ENCODE measurements around the gene PLEKHD1.

PLEKHD1 gene

DNA sequence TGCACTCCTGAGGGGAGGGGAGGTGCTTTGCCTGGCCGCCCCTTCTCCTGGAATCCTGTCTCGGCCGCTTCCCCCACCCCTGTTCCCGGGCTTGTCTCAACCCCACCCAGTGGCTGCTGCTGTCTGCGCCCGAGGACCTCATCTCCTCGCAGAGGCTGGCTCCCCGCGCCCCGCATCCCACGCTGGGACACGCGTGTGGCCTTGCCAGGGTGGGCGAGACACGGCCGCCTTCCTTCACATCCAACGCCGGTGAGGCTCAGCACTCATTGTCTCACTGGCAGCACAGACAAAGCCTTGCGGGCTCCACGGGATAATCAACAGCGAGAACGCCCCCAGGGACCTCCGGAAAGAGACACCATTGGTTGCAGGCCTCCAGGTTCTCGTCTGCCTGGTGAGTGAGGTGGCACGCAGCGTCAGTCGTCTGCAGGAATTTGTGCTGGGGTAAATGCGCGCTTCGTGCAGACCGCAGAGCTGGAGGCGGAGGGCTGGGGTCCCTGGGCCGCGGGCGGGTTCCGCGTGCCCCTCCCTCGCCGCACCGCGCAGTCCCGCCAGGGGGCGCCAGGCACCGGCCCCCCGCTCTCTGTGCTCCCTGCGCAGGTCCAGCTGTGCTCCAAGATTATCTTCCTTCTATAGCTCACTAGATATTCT lies 63.3 kb downstream of the PLEKHD1 start:
- no peak for DNase-seq (ENCODE audit: low spot score)

DNA sequence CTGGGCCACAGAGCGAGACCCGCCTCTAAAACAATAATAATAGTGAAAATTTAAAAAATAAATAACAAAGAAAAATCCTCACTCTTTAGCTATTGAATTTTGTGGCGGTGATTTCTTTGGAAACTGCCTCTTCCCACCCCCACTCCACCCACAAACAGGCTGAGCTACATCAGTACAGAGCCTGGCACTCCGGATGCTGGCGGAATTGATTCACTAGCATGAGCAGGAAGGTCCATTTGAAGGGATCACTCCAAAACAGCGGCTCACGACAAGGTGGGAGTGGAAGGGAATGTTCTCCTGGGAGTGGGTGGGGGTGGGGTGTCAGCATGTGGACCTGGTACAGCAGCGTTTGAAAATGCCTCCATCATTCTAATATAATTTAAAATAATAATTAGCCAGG lies 64.0 kb downstream of the PLEKHD1 start:
- DNase-seq (ENCODE audit: low spot score) = no peak

DNA sequence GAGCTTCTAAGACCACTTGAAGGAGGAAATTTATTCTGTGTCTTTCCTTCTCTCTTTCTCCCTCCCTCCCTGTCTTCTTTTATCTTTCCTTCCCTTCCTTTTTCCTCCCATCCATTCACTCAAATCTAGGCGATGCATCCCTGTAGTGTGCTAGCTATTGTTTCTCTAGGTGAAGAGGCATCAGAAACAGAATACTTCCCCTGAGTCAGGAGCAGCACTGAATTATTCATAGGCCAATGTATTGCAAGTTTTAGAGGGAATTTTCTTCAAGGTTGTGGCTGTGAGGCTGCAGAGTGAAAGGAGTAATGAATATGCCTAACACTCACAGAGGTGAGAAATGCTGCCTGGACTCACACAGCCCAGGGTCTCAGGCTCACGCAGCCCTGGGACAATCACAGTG lies 67.0 kb downstream of the PLEKHD1 start:
- DNase-seq (ENCODE audit: low spot score) = no peak

DNA sequence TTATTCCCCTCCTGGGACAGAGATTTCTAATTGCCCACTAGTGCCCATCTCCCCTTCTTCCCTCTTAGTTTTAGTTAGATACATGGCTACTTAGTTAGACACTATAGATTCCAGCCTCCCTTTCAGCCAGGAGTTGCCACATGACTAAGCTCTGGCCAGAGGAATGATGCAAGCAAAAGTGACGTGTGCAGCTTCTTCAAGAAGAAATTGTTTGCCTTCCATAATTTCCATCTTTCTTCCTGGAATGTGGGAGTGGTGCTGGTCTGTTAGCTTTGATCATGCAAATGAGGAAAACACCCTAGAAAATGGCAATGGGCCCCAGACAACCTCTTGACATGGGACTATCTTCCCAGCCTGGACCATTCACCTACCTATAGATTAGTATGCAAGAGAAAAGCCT lies 68.7 kb downstream of the PLEKHD1 start:
- no peak for DNase-seq (ENCODE audit: low spot score)

DNA sequence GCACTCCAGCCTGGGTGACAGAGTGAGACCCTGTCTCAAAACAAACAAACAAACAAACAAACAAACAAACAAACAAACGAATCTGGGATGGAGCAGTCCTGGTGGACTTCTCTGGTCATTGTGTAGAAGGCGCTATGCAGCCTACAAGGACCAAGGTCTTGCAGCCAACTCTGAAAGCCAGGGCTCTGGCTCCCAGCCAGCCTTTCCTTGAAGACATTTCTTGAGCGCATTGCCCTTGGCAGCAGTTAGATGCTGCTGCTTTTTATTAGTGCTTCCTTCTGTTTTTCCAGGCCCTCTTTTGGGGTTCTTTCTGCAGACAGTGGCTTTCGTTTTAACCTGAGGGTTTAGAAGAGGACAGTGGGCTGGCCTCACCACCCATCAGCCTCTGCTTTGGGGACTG lies 70.0 kb downstream of the PLEKHD1 start:
- DNase-seq (ENCODE audit: low spot score) = no peak

DNA sequence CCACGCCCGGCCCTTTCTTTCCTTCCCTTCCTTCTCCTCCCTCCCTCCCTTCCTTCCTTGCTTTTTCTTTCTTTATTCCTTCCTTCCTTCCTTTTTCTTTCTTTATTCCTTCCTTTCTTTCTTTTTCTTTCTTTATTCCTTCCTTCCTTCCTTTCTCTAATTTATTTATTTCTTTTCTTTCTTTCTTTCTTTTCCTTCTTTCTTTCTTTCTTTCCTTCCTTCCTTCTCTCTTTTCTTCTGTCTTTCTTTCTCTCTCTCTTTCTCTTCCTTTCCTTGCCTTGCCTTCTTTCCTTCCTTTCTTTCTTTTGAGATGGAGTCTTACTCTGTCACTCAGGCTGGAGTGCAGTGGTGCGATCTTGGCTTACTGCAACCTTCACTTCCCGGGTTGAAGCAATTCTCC lies 74.2 kb downstream of the PLEKHD1 start:
- no peak for DNase-seq (ENCODE audit: low spot score)

DNA sequence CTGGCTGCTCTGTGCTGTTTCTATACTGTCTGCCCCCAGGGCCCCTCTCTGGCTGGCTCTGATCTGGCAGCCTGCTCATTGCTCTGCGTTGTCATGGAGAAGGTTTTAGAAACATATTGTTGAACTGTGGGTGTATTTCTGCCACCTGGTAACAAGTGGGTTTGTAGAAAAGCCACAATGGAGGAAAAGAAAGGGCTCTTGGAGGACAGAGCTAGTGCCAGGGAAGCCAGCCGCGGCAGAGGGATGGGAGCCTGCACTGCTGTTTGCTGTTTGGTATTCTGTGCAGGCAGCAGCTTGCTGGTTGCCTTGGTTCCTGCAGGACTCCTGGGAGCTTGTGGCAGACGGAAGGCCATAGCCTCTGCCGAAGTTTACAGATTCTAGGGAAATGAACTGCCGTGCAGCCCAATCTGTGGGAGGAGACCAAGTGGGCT lies 75.1 kb downstream of the PLEKHD1 start:
- no peak for DNase-seq (ENCODE audit: low spot score)

DNA sequence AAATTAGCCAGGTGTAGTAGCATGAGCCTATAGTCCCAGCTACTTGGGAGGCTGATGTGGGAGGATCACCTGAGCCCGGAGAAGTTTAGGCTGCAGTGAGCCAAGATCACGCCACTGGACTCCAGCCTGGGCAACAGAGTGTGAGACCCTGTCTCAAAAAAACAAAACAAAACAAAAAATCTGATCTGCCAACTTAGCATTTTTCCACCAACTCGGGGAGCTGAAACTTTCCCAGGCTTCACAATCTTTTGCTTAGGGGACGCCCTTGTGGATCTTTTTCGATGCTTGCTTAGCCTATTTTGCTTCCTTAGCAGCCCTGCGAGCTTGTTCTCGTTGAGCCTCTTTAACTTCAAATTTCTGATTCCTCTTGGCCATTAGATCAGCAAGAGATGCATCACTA lies 76.3 kb downstream of the PLEKHD1 start:
- DNase-seq (ENCODE audit: low spot score) = no peak

DNA sequence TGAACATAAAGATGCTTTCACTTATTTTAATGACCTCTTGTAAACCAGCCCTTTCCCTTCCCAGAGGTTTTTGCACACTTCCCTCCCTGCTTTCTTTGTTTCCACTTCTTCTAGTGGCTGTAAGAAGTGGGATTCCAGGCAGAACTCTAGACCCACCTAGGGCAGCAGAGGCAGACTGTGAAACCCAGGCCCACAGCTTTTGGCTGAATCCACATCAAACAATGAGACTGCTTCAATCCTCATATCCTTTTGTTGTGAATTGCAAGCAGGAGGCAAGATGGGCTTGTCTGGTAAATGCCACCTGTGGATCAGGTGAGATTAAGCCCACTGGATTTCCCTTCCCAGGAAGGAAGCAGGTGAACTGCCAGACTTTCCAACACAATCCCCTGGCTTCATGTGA lies 77.4 kb downstream of the PLEKHD1 start:
- no peak for DNase-seq (ENCODE audit: low spot score)

DNA sequence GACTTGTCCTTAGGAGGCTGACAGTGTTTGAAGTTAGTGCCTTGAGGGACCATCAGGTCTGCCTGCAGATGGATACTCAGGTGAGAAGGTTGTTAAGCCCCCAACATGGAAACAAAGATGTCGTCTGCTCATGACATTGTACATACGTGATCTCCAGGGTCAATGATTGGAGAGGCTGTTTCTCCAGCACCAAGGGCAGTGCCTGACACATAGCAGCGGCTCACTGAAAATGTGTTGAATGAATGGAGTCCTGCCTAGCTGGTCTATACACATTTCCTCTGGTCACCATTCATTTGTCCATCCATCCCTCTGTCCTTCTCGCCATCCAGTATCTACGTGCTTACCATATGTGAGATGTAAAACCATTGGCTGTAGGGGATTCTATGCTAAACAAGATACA lies 83.0 kb downstream of the PLEKHD1 start:
- DNase-seq (ENCODE audit: low spot score) = no peak

DNA sequence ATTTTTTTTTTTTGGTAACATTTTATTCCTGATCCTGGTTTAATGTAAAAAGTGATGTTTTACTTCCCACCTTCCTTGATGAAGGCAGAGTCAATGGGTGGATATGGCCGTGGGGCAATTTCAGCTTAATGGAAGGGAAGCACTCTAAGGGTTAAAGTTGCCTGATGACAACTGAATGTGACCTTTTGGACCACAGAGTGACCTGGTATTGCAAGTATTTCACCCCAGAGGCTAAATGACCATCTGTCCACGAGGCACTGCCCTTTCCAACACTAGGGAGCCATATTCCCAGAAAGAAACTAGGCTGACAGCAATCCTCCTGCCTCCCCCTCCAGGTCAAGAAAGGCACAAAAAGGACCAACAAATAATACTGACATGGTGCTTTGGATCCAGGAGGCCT lies 85.3 kb downstream of the PLEKHD1 start:
- DNase-seq (ENCODE audit: low spot score) = no peak

DNA sequence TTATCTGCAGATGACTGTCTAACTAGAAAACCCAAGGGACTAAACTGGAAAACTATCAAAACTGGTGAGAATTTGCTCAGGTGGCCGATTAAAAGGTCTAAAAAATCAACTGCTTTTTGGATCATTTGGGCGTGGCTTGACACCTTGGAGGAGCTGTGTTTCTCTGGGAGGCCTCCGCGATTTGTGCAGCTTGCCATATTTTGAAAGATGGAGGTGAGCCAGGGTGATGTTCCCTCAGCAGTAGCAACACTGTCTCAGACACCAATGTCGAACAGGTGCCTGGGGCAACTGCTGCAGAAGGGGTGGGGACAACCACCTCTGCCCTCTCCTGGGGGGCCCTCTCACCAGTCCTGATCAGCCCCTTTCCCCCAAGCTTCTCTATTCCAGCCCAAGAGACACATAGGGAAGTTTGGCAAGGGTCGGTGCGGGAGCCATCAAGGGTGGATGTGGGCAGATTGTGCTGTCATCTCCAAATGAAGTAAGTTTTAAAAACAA lies 86.4 kb downstream of the PLEKHD1 start:
- DNase-seq (ENCODE audit: low spot score) = no peak

DNA sequence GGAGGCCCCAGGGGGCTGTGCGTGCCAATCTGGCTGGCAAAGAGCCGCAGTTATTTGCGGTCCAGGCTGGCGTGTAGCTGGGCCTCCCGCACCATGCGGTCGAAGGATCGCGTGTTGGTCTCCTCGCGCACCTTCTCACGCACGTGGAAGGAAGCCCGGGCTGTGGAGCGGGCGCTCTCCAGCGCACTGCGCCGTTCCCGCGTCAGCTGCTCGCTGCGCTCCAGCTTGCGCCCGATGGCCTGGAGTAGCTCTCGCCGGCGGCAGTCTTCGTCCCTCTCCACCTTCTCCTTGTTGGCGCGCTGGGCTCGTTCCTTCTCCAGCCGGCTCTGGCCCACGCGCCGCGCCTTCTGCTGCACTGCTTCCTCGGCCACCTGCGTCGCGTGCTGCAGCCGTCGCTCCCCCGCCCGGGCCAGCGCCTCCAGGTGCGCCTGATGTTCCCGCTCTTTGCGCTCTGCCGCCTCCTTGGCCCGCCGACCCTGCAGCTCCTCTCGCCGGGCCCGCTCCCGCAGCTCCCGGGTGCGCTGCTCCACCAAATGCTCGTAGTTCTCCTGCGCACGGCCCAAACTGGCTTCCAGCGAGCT lies 87.0 kb downstream of the PLEKHD1 start:
- DNase-seq (ENCODE audit: low spot score) = no peak

DNA sequence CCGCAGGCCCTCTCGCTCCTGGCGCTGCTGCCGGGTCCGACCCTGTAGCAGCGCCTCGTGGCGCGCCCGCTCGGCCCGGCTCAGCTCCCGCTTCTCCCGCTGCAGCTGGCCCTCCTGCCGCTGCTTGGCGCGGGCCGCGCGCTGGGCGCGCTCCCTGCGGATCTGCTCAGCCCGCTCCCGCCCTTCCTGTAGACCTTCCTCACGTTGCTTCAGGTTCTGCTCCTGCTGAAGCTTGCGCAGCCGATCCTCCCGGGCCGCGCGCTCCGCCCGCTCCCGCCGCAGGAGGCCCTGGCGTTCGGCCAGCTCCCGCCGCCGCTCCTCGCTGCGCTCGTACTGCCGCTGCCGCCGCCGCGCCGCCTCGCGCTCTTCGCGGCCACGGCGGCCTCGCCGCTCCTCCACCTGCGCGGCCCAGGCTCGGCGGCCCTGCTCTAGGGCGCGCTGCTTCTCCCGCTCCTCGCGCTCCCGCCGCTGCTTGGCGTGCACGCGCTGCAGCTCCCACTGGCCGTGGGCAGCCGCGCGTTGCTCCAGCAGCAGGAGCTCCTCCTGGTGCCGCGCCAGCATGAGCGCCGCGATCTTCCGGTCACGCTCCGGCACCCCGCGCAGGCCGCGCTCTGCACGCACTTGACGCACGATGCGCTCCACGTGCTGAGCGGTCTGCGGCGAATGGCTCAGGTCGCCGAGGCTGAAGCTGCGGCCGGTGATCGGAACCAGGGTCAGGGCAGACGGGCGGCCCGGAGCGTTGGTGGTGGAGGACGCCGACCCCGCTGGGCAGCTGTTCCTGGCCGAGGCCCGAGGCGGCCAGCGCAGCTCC lies 87.7 kb downstream of the PLEKHD1 start:
- no peak for DNase-seq (ENCODE audit: low spot score)

DNA sequence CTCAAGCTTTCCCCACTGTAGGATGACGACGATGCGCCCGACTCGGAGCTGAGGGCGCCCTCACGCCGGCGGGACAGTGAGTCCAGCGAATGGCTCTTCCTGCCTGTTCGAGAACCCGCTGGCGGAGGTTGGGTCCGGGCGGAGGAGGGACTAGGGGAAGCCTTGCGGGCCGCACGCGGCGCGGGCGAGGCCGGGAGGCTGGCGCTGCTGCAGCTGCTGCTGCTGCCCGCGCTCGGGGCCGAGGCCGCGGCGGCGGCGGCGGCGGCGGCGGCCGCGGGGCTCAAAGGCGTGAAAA lies 88.3 kb downstream of the PLEKHD1 start:
- no peak for DNase-seq (ENCODE audit: low spot score)

DNA sequence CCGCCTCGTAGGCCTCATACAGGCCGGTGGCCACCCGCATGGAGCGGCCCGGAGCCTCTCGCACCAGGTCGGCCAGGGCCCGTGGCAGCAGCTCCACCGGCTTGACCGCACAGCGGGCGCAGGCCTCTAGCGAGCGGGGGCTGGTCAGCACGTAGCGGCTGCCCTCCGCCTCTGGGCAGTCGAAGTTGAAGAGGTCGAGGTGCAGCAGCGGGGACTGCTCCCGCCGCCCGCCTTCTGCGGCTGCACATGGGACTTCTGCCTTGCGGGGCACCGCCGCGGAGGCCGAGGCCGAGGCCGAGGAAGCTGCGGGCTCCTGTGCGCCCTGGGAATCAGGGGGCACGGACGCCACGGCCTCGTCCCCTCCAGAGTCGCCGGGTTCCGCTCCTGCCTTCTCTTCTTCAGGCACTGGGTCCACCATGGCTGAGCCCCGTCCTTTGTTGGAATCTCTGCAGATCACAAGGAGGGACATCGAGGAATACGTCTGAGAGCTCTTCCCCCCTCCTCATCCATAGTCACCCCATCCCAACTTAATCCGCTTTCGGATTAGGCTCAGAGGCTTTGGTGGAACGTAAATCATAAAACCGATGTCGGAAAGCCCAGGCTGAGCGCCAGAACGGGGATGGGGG lies 88.8 kb downstream of the PLEKHD1 start:
- no peak for DNase-seq (ENCODE audit: low spot score)

DNA sequence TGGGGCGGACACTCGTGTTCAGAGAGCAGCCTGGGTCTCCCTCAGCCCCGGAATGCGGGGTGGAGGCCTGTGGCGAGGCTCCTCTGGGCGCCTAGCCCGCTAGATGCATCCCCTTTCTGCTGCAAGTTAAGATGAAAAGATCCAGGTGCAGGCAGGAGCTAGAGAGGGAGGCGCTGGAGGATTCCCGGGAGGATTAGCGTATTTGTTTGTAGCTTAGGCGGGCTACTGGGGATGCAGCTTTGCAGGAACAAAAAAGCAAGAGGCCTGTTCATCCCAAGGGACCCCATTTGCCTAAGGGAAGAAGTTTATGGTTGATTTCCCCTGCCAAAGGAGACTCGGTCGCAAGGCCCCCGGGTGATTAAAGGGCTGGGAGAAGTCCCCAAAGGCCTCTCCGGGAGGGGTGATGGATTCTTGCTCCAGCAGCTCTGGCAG lies 89.3 kb downstream of the PLEKHD1 start:
- no peak for DNase-seq (ENCODE audit: low spot score)

DNA sequence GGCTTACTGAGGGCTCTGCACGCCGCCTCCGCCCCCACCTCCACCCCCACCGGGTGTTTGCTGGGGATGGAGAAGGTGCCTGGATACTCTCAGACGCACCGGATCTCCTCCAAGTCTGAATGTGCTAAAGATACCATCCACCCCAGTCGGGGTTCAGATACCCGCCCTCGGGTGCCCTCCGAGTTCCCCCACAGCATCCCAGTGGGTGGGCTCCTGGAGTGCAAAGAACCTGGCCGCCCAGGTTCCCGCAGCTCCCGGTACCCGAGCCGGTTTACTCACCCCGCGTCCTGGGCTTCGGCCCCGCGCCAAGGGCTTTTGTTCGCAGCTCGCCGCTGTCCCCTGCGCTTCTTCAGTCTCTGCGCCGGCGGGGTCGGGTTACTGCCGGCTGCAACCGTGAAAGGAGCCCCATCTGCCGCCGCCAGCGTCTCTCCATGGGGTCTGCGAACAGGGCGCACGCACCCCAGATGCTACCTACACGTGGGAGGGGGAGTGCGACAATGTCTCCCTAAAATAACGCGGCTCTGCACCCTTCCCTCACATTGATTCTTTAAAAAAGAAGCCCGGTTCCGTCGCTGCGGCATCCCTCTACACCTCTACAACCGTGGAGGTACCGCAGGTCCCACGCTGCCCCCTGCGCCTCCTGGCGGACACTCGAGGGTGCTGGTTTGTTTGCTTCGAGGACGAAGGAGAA lies 89.9 kb downstream of the PLEKHD1 start, which contains the start of gene CCDC177:
Gene CCDC177, minus strand, starts transcription at position 609 of the 691 bp plus-strand sequence. CDS start 1,249 bp downstream, outside the sequence.
- peak; percentile 75 for DNase-seq (ENCODE audit: low spot score)

DNA sequence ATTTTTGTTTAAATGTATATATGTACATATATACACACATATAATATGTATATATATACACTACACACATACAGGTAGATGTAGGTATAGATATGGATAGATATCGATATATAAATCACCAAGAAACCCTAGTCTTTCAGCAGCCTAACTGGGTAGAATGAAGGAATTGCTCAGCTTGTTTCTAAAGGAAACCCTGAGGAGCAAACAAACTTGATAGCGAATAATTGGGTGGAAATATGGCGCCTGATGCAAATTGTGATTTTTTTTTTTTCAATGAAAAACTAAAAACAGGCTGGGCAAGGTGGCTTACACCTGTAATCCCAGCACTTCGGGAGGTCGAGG lies 90.4 kb downstream of the PLEKHD1 start:
- no peak for DNase-seq (ENCODE audit: low spot score)

DNA sequence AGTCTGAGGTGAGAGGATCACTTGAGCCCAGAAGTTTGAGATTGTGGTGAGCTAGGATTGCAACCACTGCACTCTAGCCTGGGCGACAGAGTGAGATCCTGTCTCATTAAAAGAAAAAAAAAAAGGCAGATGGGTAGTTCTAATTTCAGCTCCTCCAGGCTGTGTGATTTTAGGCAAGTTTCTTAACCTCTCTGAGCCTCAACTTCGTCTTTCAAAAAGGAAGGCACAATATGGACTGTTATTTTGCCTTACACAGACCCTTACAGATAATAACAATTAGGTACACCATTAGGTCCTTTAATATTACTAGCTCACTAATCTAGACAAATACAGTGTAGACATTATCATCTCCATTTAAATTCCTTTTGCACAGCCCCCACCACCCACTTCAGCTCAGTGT lies 94.9 kb downstream of the PLEKHD1 start:
- no peak for DNase-seq (ENCODE audit: low spot score)

DNA sequence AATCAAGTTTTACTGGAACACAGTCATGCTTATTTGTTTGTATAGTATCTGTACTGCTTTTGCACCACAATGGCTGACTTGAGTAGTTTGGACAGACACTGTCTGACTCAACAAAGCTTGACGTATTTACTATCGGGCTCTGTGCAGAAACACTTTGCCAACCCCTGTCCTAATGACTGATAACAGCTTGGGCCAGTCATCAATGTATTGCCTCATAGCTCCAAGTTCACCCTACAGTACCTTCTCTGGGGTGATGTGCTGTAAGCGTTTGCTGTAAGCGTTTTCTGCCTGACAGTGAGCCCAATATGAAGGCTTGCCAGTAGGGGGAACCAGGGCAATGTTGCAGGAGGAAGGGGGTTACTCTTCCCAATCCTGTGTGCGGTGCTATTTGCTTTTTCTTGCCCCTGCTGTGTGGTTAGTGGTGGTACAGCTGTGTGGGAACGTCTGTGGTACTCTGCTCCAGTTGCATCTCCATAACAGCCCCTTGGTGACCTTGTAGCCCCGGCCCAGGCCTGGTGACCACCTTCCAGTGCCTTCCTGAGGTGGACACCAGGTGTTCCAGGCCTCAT lies 95.6 kb downstream of the PLEKHD1 start:
- no peak for DNase-seq (ENCODE audit: low spot score)

Measured in left forelimb (tissue), 1 donor.